ENCODE results near the gene CREBBP.

The CREBBP gene

GRCh38 chr16:3854750-3855541 is 25.6 kb downstream of the CREBBP start:
- DNase-seq, result no peak

DNA sequence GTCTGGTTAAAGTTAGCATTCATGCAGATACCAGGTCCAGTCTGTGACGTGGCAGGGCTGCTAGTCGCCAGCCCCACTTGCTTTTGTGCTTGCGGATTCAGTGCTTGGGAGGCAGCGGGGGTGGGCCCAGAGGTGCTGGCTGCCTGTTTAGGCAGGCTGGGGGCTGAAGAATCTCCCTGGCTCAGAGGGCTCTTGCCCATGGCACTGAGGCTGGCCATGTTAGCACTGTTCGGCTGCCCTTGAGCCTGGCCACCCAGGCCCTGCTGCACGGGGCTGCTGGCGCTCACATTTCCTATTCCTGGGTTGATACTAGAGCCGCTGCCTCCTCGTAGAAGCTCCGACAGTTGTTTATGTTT is 30.0 kb downstream of the CREBBP start:
- DNase-seq, result no peak

DNA sequence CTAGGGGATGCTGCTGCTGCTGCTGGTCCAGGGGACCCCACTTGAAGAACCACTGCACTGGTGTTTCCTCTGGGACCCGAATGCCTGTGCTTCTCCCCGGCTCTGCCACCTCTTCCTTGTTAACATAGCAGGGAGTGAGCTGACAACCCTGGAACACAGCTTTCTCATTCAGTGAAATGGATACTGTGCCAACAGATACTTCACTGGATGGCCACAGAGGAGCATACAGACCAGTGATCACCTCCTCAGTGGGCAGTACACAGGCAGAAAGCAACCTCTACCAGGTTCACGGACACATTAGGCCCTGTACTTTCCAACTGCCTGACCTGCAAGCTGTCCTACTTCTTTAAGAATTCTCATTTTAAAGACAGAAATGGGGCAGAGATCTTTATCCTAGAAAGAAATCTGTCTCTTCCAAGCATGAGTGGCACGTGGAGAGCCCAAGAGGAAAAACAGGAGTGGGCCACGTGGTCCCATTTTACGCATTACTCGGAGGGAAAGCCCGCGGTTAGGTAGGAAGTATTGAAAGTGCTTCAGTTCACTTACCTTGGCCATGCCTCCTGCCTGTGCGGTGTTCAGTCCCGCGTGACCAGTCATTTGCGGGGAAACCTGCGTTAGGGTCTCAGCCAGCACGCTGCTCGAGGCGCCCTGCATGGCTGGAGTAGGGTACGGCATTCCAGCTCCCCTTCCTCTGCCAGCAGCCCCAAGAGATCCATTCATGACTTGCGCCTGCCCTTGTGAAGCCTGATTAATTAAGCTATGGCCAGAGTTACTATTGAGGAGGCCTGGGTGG is 30.6 kb downstream of the CREBBP start:
- no peak for DNase-seq

DNA sequence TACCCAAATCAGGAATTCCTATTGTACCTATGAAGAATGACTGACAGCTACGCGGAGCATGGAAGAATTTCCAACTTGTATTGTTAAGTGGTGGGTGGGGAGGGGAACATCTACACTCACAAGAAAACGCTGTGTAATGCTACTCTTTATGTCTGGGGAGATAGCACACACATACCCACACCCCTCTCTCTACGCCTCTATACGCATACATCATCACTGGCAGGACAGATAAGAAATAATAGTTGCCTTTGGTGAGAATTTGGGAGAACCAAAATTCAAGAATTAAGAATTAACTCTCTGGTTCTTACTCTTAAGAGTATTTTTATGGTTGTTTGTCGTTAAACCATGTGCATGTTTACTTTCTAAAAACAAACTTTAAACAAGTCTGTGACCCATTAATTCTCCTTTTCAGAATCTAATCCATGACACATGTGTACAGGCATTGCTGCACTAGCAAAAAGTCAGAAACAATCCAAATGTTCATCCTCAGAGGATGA is 33.9 kb downstream of the CREBBP start:
- DNase-seq, result no peak

DNA sequence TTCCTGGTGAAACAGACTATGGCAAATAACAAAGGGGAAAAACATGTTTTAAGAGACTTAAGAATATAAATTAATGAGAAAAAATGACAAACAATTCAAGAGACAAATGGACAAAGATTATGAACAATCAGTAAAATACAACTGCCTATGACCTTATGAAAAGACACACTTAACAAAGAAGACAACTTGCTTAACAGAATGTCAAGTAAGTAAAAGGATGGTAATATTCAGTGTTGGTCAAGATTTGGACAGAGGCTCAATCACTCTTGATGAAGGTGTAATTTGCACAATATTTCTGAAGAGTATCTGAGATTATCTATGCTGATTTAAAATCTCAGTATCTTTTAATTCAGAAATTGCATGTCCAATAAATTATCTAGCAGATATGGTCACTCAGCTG is 34.4 kb downstream of the CREBBP start:
- DNase-seq, result no peak

- DNase-seq, result no peak
Measured at GRCh38 chr16:3842994-3843393, 37.5 kb downstream of the CREBBP start.

DNA sequence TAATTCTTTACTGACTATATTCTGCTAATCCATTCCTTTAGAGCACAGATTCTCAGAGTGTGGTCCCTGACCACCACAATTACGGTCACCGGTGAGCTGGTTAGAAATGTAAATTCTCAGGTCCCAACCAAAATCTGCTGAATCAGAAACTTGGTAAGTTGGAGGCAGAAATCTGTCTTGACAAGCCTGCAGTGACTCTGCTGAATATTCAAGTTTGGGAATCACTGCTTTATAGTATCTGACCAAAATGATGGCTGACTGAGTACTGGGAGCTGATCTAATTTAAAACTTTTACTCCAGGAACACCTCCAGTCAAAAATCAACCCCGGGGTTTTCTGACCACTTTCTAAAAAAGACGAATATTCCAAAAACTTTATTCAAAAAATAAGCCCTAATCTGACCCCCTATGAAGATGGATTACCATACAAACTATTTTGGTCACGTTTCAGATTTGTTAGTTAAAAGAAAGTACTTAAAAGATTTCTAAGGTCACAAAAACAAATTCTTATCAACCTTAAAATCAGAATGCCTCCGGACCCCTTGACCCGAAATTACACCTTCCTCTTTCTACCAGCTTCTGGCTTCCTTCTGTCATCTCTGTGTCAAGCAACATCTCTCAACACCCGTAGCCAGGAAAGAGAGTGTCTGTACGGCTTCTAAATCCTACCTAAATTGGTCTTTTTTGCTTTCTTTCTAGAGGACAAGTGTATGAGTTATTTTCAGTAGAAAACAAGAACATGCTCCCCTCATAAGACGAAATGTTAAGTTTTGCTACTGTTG is 38.6 kb downstream of the CREBBP start:
- DNase-seq, result no peak

GRCh38 chr16:3839402-3840184 is 40.9 kb downstream of the CREBBP start:
- DNase-seq, result no peak

DNA sequence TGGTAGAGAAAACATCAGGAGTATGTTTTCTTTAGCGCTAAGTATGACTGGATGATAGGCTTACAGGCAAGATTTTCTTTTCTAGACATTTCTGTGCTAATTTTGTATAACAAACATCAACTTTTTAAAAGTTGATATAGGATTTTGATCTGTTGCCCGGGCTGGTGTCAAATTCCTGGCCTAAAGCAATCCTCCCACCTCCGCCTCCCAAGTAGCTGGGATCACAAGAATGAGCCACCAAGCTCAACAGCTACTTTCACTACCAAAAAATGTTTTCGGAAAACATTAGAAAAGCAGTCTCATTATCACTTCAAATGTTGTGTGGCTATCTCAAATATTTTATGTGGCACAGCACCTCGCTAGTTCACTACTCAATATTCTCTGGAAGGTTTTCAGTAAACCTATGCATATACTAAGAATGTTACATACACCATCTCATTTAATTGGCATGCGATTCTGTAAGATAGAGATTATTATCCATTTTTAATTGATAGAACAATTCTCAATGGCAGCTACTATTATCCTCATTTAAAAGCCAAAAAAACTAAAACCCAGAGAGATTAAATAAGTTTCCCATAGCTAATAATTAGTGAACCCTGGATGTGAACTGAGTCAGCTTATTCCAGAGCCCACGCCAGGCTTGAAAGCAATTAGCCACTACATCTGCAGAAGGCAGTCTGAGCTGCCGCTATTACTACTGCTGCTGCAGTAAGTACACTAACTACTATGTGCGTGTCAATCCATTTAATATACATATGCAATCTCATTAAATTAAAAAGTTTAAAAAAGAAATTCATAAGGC is 41.7 kb downstream of the CREBBP start:
- DNase-seq, result no peak

DNA sequence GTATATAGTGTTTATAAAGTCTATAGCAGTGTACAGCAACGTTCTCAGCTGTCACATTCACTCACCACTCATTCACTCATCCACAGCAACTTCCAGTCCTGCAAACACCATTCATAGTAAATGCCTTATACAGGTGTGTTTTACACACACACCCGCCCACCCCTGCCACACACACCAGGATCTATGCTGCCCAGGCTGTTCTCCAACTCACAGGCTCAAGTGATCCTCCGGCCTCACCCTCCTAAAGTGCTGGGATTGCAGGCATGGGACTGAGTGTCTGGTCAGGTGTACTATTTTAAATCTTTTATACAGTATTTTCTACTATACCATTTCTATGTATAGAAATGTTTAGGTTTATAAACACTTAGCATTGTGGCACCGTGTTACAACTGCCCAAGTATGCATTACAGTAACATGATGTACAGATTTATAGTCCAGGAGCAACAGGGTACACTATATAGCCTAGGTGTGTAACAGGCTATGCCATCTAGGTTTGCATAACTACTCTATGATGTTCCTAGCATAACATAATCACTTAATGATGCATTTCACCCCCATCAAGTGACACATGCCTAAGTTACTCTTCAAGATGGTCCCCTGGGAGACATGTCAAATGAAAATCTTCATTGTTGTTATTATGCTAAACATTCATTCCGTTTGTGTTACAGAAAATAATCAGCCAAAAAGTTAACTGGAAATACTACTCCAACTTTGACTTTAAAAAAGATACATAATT is 42.5 kb downstream of the CREBBP start:
- DNase-seq, result no peak

GRCh38 chr16:3836641-3837040 is 43.9 kb downstream of the CREBBP start:
- DNase-seq, result no peak

DNA sequence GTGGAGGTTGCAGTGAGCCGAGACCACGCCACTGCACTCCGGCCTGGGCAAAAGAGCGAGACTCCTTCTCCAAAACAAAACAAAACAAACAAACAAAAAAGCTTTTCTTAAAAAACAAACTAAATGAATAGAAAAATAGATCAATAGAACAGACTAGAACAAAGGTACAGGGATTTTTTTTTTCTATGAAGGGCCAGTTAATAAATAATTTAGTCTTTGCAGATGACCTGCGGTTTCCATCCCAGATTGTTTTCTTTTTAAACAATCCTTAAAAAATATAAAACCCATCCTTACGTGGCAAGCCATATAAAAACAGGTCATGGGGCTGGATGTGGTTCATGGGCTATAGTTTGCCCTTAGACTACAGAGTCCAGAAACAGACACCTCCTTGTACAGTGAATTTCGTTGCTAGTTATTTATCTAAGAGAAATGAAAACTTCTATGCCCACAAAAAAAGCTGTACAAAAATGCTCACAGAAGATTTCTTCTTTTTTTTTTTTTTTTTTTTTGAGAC is 45.4 kb downstream of the CREBBP start:
- DNase-seq, result no peak

- DNase-seq, result no peak
Measured at GRCh38 chr16:3832668-3833067, 47.8 kb downstream of the CREBBP start.

DNA sequence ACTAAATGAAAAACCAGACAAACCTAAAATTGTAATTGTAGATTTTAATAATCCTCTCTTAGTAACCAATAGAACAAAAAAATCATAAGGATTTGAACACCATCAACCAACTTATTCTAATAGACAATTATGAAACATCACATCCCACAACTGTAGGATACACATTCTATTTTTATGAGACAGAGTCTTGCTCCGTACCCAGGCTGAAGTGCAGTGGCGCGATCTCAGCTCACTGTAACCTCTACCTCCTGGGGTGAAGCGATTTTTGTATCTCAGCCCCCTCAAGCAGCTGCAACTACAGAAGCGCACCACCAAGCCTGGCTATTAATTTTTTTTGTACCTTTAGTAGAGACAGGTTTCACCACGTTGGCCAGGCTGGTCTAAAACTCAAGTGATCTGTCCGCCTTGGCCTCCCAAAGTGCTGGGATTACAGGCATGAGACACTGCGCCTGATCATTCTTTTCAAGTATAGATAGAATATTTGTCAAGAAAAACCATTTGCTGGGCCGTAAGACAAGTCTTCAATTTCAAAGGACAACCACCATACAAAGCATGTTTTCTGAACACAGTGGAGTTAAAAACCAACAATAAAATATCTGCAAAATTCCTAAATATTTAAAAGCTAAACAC is 49.8 kb downstream of the CREBBP start:
- DNase-seq, result no peak

DNA sequence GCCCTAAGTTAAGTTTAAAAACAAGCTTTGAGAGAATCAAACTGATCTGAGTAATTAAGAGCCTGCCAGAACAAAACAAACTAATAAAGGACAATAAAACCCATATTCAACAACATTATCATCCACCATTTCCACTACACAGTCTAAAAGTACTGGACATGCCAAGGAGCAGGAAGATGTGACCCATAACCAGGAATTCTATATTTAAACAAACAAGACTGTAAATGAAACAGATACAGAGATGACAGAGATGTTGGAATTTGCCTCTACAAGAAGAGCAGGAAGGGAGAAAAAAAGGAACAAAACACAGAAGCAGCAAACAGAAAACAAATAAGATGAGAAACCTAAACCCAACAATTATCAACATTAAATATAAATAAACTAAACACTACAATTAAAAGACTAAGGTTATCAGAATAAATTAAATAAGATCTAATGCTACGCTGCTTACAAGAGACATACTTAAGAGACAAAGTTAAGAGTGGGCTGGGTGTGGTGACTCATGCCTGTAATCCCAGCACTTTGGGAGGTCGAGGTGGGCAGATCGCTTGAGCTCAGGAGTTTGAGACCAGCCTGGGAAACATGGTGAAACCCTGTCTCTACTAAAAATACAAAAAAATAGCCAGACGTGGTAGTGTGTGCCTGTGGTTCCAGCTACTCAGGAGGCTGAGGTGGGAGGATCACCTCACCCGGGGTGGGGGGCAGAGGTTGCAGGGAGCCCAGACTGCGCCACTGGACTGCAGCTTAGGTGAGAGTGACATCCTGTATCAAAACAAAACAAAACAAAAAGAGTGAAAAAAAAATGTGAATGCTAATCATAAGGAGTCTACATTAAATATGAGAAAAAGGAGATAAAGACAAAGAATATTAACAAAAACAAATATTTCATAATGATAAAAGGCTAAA is 50.6 kb downstream of the CREBBP start:
- DNase-seq, result no peak

GRCh38 chr16:3825940-3826339 is 54.6 kb downstream of the CREBBP start:
- DNase-seq, result no peak

- no peak for DNase-seq
Measured at GRCh38 chr16:3825103-3825502, 55.4 kb downstream of the CREBBP start.

DNA sequence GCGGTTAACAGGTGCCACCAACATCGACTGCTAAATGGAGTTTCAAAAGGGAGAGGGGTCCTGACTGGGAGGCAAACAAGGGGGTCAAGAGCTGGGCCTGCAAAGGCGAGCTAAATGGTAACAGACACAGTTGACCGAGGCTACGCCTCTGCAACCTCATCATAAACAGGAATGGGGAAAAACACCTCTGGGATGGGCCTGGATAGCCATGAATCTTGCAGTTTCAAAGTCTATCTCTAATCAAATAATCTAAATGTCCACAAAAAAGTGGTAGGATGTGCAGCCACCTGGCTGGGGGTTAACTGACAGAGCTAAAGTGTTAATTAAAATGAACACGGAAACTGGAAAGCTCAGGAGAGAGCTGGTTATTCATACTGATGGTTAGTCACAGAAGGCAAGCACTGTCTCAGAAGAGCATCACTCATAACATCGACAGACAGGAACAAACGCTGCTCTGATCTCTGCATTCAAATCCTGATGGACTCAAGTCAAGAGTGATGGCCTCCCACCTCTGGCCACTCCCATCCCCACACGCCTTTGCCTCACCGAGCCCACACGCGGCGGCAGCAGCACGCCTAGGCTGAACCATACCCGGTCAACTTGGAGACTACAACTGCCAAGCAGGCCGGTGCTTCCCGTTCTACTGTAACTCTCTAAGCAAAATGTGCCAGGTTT is 56.3 kb downstream of the CREBBP start:
- no peak for DNase-seq

- DNase-seq, result no peak
Measured at GRCh38 chr16:3823427-3823826, 57.1 kb downstream of the CREBBP start.
